Endothelial cell of umbilical vein (primary cell): ENCODE measurements around the gene MIA. TPM values are rescaled to one million over a fixed set of nuclear protein-coding genes. Genes with fewer than 3 reads are reported as not detected.
A peak's percentile ranks its signal among the peaks of the same experiment; 100 is the strongest.
"Not testable (repeated sequence)": the region's sequence is repeated elsewhere in the genome, so short reads cannot be mapped to it uniquely, and the experiment has no call there.

Experiments used
- BruUV-seq: library from RNA; stranded (reverse); fragments of 400-500 nt; replicated peaks from 2 replicates; lab custom pipeline; 2021; lab: Mats Ljungman, UMichigan
- CTCF ChIA-PET: fragments of 300-600, 350-600 bp; sonication (Branson Sonifier 250); formaldehyde crosslinking; loops from one replicate; lab custom pipeline; 2021; ENCODE audit warnings: antibody characterized with exemption, inconsistent platforms; lab: Charles Lee
- POLR2A ChIA-PET: fragments of 300-600, 350-600 bp; sonication (Branson Sonifier 250); formaldehyde crosslinking; loops from one replicate; lab custom pipeline; 2021; ENCODE audit warnings: antibody characterized with exemption, inconsistent platforms; lab: Charles Lee
- DNase-seq: peaks from one replicate; pipeline ENCODE4 v3.0.0-alpha.2; 2011; ENCODE audit warnings: low read depth, low spot score
- FAIRE-seq: peaks from 2 replicates; lab custom pipeline; 2011; peaks lifted over from hg19 to GRCh38; lab: Jason Lieb, UNC
- H2AFZ ChIP-seq: 2 replicates; pipeline ENCODE4 v1.6.0; 2012; ENCODE audit warnings: low read depth, low read length, control low read depth, inconsistent platforms
- H3K27ac ChIP-seq: 2 replicates; pipeline ENCODE4 v1.5.1; 2011; ENCODE audit warnings: low read depth, mild to moderate bottlenecking, control low read depth, low read length, moderate library complexity; ENCODE audit not compliant: insufficient read depth
- H3K27me3 ChIP-seq, 2 experiments: 2 replicates each; pipeline versions ENCODE4 v1.6.0 to v1.6.1; 2011; ENCODE audit warnings: low read length in 2 of 2, mixed read lengths in 1 of 2; ENCODE audit not compliant: control insufficient read depth in 2 of 2, insufficient read depth in 2 of 2
- H3K36me3 ChIP-seq, 2 experiments: 2 replicates in 1 of 2; 3 replicates in 1 of 2; pipeline ENCODE4 v1.5.1; 2011; ENCODE audit warnings: low read length in 2 of 2, mild to moderate bottlenecking in 1 of 2, moderate library complexity in 1 of 2; ENCODE audit not compliant: control insufficient read depth in 2 of 2, insufficient read depth in 2 of 2; ENCODE audit errors: extremely low read depth in 1 of 2
- H3K4me1 ChIP-seq: 3 replicates; pipeline ENCODE4 v1.5.1; 2011; ENCODE audit warnings: mild to moderate bottlenecking, low read length; ENCODE audit not compliant: control insufficient read depth, insufficient read depth; ENCODE audit errors: extremely low read depth
- H3K4me2 ChIP-seq: 2 replicates; pipeline ENCODE4 v1.6.1; 2011; ENCODE audit warnings: low read length, control low read depth, mixed read lengths; ENCODE audit not compliant: insufficient read depth
- H3K4me3 ChIP-seq, 3 experiments: fragments of 200-600 bp in 1 of 3; sonication (generic), shearing (Covaris generic) in 1 of 3; replicated peaks in 1 of 3; 2 replicates each; pipeline ENCODE4 v1.5.1; 2011 to 2016; ENCODE audit warnings: control low read depth in 3 of 3, low read length in 3 of 3, mild to moderate bottlenecking in 2 of 3, inconsistent platforms in 1 of 3, low read depth in 1 of 3, moderate library complexity in 1 of 3; ENCODE audit not compliant: insufficient read depth in 1 of 3
- H3K79me2 ChIP-seq: 2 replicates; pipeline ENCODE4 v1.6.0; 2012; ENCODE audit warnings: low read length, inconsistent platforms; ENCODE audit not compliant: control insufficient read depth, insufficient read depth
- H3K9ac ChIP-seq: replicated peaks from 2 replicates; pipeline ENCODE3; 2011; ENCODE audit warnings: low read length, control low read depth; ENCODE audit not compliant: insufficient read depth; ENCODE audit errors: extremely low read depth
- H3K9me1 ChIP-seq: replicated peaks from 3 replicates; pipeline ENCODE4 v1.6.0; 2011; ENCODE audit warnings: mild to moderate bottlenecking, low read length; ENCODE audit not compliant: control insufficient read depth, insufficient read depth; ENCODE audit errors: extremely low read depth
- H3K9me3 ChIP-seq: replicated peaks from 2 replicates; pipeline ENCODE4 v1.5.1; 2012; ENCODE audit warnings: low read length, inconsistent platforms; ENCODE audit not compliant: control insufficient read depth, insufficient read depth
- H4K20me1 ChIP-seq: replicated peaks from 2 replicates; pipeline ENCODE3; 2011; ENCODE audit warnings: mild to moderate bottlenecking, low read length; ENCODE audit not compliant: control insufficient read depth, insufficient read depth; ENCODE audit errors: extremely low read depth
- EZH2 ChIP-seq: IDR thresholded peaks from 2 replicates; pipeline ENCODE4 v1.6.1; 2012; ENCODE audit warnings: borderline replicate concordance, low read depth, mild to moderate bottlenecking, moderate library complexity, low read length, inconsistent platforms; ENCODE audit not compliant: severe bottlenecking
- FOS ChIP-seq: IDR thresholded peaks from 2 replicates; pipeline ENCODE4 v1.6.1; 2011; ENCODE audit warnings: mild to moderate bottlenecking, low read length, moderate library complexity, borderline replicate concordance; ENCODE audit not compliant: insufficient read depth
- GATA2 ChIP-seq: IDR thresholded peaks from 2 replicates; pipeline ENCODE4 v1.7.0; 2011; ENCODE audit warnings: low read depth, mild to moderate bottlenecking, moderate library complexity, mixed read lengths, low read length; ENCODE audit not compliant: insufficient read length, insufficient read depth
- JUN ChIP-seq: IDR thresholded peaks from 2 replicates; pipeline ENCODE4 v1.6.1; 2011; ENCODE audit warnings: borderline replicate concordance, low read depth; ENCODE audit not compliant: insufficient read length, insufficient read depth
- MYC ChIP-seq: IDR thresholded peaks from one replicate; pipeline ENCODE4 v1.6.1; 2011; ENCODE audit warnings: mild to moderate bottlenecking, low read depth, low read length
- POLR2A ChIP-seq: IDR thresholded peaks from 2 replicates; pipeline ENCODE4 v1.6.1; 2012; ENCODE audit warnings: low read depth, mild to moderate bottlenecking, control low read depth, low read length
- POLR2AphosphoS5 ChIP-seq: IDR thresholded peaks from 2 replicates; pipeline ENCODE4 v1.6.1; 2012; ENCODE audit warnings: low read depth, mild to moderate bottlenecking, control low read depth, low read length, moderate library complexity; ENCODE audit not compliant: insufficient read depth
- dilution Hi-C: fragments of 300-500 bp; cut with MboI; formaldehyde crosslinking; loops from one replicate; pipeline ENCODE4 v1.15.0; 2019; ENCODE audit warnings: low sequenced_read_pairs; ENCODE audit not compliant: extremely low pct_ligation_motif_present
- intact Hi-C: fragments of 100-400 bp; cut with micrococcal nuclease; formaldehyde crosslinking; loops from one replicate; pipeline ENCODE4 v1.10.0; 2022
- polyA plus RNA-seq, 4 experiments: library from polyadenylated mRNA; depleted of rRNA in 3 of 4; stranded (reverse) in 3 of 4; unstranded in 1 of 4; fragments of >200 nt; gene quantifications; 2 replicates each; pipeline versions ENCODE4 v1.2.1 to v1.2.3, GENCODE V29; 2011 to 2012; ENCODE audit warnings: missing spikeins in 1 of 4
- total RNA-seq: library from RNA; stranded (reverse); gene quantifications from 2 replicates; pipeline ENCODE4 v1.2.3, GENCODE V29; 2021
- TF ChIP-seq, protein P1 (sequence below): IDR thresholded peaks from 2 replicates; pipeline ENCODE4 v1.6.1; 2011; ENCODE audit not compliant: insufficient read depth, insufficient read length
- TF ChIP-seq, protein P2 (sequence below), 2 donors: IDR thresholded peaks; 1 replicate in 1 of 2; 2 replicates in 1 of 2; pipeline ENCODE4 v1.5.1; 2011; ENCODE audit warnings: low read length in 2 of 2, mild to moderate bottlenecking in 2 of 2, moderate library complexity in 2 of 2, control low read depth in 1 of 2, inconsistent platforms in 1 of 2, low read depth in 1 of 2; ENCODE audit not compliant: insufficient read depth in 1 of 2; ENCODE audit errors: extremely low read depth in 1 of 2

MIA gene
- total and polyA plus RNA-seq, 2 donors (not counting 3 experiments of a cell fraction or from before 2014, with no cell fraction given), result 0.32 TPM; not detected in 1

- CTCF ChIA-PET, result interaction anchor here (0.7 to 2.1 kb wide), 3 partner anchors 8 to 148 kb away, joined by 3 to 5 read pairs (median 4); partner anchors contain the start of gene EGLN2
Measured at GRCh38 chr19:40810649-40811408, 35.5 kb downstream of the MIA start.

GRCh38 chr19:40811478-40812341, 36.4 kb downstream of the MIA start:
- Histone ChIP-seq H3K9me3 (no peaks in the 10 kb centered on the region), H3K4me2 (peak overlapping the region; percentile 30), H3K9me1 (no peaks in the 10 kb centered on the region), H3K4me3 (no peak overlapping the region), H2AFZ (peak overlapping the region; percentile 42), H3K4me1 (peaks cover 15% of the 10 kb centered on the region), H3K27me3 (peaks cover 3 to 8% of the 10 kb centered on the region in 2 experiments), H3K36me3 (peaks cover 9 to 23% of the 10 kb centered on the region in 2 experiments), H4K20me1 (no peaks in the 10 kb centered on the region), H3K27ac (no peak overlapping the region), H3K79me2 (peaks cover 16% of the 10 kb centered on the region), H3K9ac (no peak overlapping the region)
- ChIA-PET POLR2A (interaction anchor here (0.7 kb wide), 2 partner anchors 34 to 166 kb away, joined by 3 read pairs; partner anchors contain the start of gene RAB4B), CTCF (interaction anchor here (0.7 to 2.1 kb wide), 4 partner anchors 8 to 148 kb away, joined by 3 to 5 read pairs (median 4); partner anchors contain the start of gene EGLN2)
- DNase-seq, result no peak
- peak; percentile 26 for FAIRE-seq
- TF ChIP-seq EZH2 (no peak), POLR2AphosphoS5 (no peak), GATA2 (no peak), MYC (no peak), POLR2A (no peak), FOS (no peak), JUN (no peak)
- TF ChIP-seq, protein P1, sequence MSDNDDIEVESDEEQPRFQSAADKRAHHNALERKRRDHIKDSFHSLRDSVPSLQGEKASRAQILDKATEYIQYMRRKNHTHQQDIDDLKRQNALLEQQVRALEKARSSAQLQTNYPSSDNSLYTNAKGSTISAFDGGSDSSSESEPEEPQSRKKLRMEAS, result no peak
- TF ChIP-seq, protein P2, sequence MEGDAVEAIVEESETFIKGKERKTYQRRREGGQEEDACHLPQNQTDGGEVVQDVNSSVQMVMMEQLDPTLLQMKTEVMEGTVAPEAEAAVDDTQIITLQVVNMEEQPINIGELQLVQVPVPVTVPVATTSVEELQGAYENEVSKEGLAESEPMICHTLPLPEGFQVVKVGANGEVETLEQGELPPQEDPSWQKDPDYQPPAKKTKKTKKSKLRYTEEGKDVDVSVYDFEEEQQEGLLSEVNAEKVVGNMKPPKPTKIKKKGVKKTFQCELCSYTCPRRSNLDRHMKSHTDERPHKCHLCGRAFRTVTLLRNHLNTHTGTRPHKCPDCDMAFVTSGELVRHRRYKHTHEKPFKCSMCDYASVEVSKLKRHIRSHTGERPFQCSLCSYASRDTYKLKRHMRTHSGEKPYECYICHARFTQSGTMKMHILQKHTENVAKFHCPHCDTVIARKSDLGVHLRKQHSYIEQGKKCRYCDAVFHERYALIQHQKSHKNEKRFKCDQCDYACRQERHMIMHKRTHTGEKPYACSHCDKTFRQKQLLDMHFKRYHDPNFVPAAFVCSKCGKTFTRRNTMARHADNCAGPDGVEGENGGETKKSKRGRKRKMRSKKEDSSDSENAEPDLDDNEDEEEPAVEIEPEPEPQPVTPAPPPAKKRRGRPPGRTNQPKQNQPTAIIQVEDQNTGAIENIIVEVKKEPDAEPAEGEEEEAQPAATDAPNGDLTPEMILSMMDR (IDR thresholded peaks at IDR 0.05; ENCODE audit: extremely low read depth in 1 of 2, insufficient read depth in 1 of 2, low read depth in 1 of 2, low read length in 2 of 2), result no peak
- dilution Hi-C loops, result no loop called here
- TSS peak; percentile 0 for BruUV-seq
- intact Hi-C loops, result no loop called here

More at GRCh38 chr19:40810649-40811408, 35.5 kb downstream of the MIA start:
- H3K4me3 ChIP-seq, result peak overlapping the region; percentile 15 to 29 (median 24)
- FAIRE-seq, result peak; percentile 100
- H3K9ac ChIP-seq, H3K27me3 ChIP-seq, dilution Hi-C loops, intact Hi-C loops, H3K27ac ChIP-seq, BruUV-seq, H3K9me1 ChIP-seq, H4K20me1 ChIP-seq, H3K9me3 ChIP-seq: not testable (repeated sequence)
- peaks cover 23% of the 10 kb centered on the region for H3K79me2 ChIP-seq
- peak; percentile 79 for DNase-seq
- H3K4me2 ChIP-seq, result peak overlapping the region; percentile 39
- TF ChIP-seq POLR2A (peak; percentile 40), POLR2AphosphoS5 (peak; percentile 34)
- H3K4me1 ChIP-seq, result peaks cover 23% of the 10 kb centered on the region
- peaks cover 9 to 23% of the 10 kb centered on the region in 2 experiments for H3K36me3 ChIP-seq
- peak overlapping the region; percentile 42 for H2AFZ ChIP-seq
- POLR2A ChIA-PET, result interaction anchor here (0.7 kb wide), 1 partner anchor 33 kb away, joined by 3 read pairs; the partner anchor contains the start of gene RAB4B
